ENCODE measurements around the gene KCNJ10. TPM values are rescaled to one million over a fixed set of nuclear protein-coding genes. Genes with fewer than 3 reads are reported as not detected.

KCNJ10 gene
- total RNA-seq, 2 donors from 2014 or later, result not detected

GRCh38 chr1:160103658-160104408 lies 33.9 kb upstream of the KCNJ10 start:
- no peaks in the 10 kb centered on the region for H3K36me3 ChIP-seq
- no peak overlapping the region for H3K27ac ChIP-seq
- TF ChIP-seq CTCF (IDR thresholded peaks at IDR 0.05) (no peak), POLR2AphosphoS5 (IDR thresholded peaks at IDR 0.05) (no peak), POLR2A (IDR thresholded peaks at IDR 0.05) (no peak)
- H3K9me3 ChIP-seq, result no peaks in the 10 kb centered on the region
- H3K4me1 ChIP-seq (replicated peaks), result peaks cover 8% of the 10 kb centered on the region
- no peak overlapping the region for H3K4me3 ChIP-seq
- 31% methylated on average over 6 of the region's 6 CpGs for WGBS
- intact Hi-C loops (cut with DNase I), result loop anchor here (2.0 to 5.0 kb wide), 4 partner anchors 89 to 273 kb away; no protein-coding TSS in a partner anchor
- DNase-seq (ENCODE audit: low spot score), result no peak
- H3K27me3 ChIP-seq (replicated peaks; ENCODE audit: insufficient read depth), result no peaks in the 10 kb centered on the region

- H3K27me3 ChIP-seq (replicated peaks; ENCODE audit: insufficient read depth), result no peaks in the 10 kb centered on the region
- intact Hi-C loops (cut with DNase I), result loop anchor here (2.0 to 5.0 kb wide), 4 partner anchors 91 to 275 kb away; no protein-coding TSS in a partner anchor
- 63% methylated on average over 9 of the region's 9 CpGs for WGBS
- no peak for DNase-seq (ENCODE audit: low spot score)
- TF ChIP-seq POLR2A (IDR thresholded peaks at IDR 0.05) (no peak), POLR2AphosphoS5 (IDR thresholded peaks at IDR 0.05) (no peak), CTCF (IDR thresholded peaks at IDR 0.05) (no peak)
- H3K9me3 ChIP-seq, result no peaks in the 10 kb centered on the region
- H3K4me1 ChIP-seq (replicated peaks), result peaks cover 12% of the 10 kb centered on the region
- peak overlapping the region; percentile 67 to 87 for H3K27ac ChIP-seq
- H3K4me3 ChIP-seq, result no peak overlapping the region
- no peaks in the 10 kb centered on the region for H3K36me3 ChIP-seq
These were observed 32.0 kb upstream of the KCNJ10 start for GRCh38 chr1:160101717-160102522.

GRCh38 chr1:160101037-160101716 lies 31.2 kb upstream of the KCNJ10 start:
- TF ChIP-seq CTCF (IDR thresholded peaks at IDR 0.05) (peak; percentile 83 to 95 (median 94)), POLR2AphosphoS5 (IDR thresholded peaks at IDR 0.05) (peak; percentile 71), POLR2A (IDR thresholded peaks at IDR 0.05) (no peak)
- Histone ChIP-seq H3K4me1 (replicated peaks) (peaks cover 12% of the 10 kb centered on the region), H3K9me3 (no peaks in the 10 kb centered on the region), H3K36me3 (no peaks in the 10 kb centered on the region), H3K4me3 (no peak overlapping the region), H3K27ac (peak overlapping the region; percentile 67 to 87), H3K27me3 (replicated peaks; ENCODE audit: insufficient read depth) (no peaks in the 10 kb centered on the region)
- intact Hi-C loops (cut with DNase I), result loop anchor here (5.0 kb wide), 3 partner anchors 151 to 276 kb away; no protein-coding TSS in a partner anchor
- peak; percentile 61 for DNase-seq (ENCODE audit: low spot score)
- 24% methylated on average over 13 of the region's 13 CpGs for WGBS

- 98% methylated on average over 2 of the region's 2 CpGs for WGBS
- no peak for DNase-seq (ENCODE audit: low spot score)
- Histone ChIP-seq H3K27me3 (replicated peaks; ENCODE audit: insufficient read depth) (no peaks in the 10 kb centered on the region), H3K4me1 (replicated peaks) (peaks cover 12% of the 10 kb centered on the region), H3K4me3 (no peak overlapping the region), H3K27ac (peak overlapping the region; percentile 87 to 97), H3K9me3 (no peaks in the 10 kb centered on the region), H3K36me3 (no peaks in the 10 kb centered on the region)
- TF ChIP-seq POLR2A (IDR thresholded peaks at IDR 0.05), result no peak
- no peak for TF ChIP-seq POLR2AphosphoS5 (IDR thresholded peaks at IDR 0.05)
- TF ChIP-seq CTCF (IDR thresholded peaks at IDR 0.05), result no peak
- intact Hi-C loops (cut with DNase I), result loop anchor here (1.0 to 5.0 kb wide), 4 partner anchors 119 to 277 kb away; no protein-coding TSS in a partner anchor
These were observed 29.9 kb upstream of the KCNJ10 start for GRCh38 chr1:160099716-160100375.
